GM18909 (cell line): ENCODE measurements around the gene KLRG1.

Experiments
- ATAC-seq: cut with Tn5 transposase; IDR thresholded peaks from one replicate; pipeline ENCODE4 v1.9.1; 2021; ENCODE audit warnings: mild to moderate bottlenecking; ENCODE audit not compliant: unreplicated experiment, poor library complexity

KLRG1 gene

DNA sequence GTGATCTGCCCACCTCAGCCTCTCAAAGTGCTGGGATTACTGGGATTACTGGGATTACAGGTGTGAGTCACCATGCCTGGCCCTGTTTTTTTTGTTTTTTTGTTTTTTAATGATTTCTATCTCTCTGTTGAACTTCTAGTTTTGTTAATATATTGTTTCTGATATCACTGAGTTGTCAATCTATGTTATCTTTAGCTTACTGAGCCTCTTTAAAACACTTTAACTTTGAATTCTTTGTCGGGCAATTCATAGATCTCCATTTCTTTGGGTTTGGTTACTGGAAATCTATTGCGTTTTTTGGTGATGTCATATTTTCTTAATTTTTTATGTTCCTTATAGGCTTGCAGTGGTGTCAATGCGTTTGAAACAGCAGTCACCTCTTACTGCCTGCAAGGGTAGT is 9.2 kb upstream of the KLRG1 start:
- no peak for ATAC-seq

DNA sequence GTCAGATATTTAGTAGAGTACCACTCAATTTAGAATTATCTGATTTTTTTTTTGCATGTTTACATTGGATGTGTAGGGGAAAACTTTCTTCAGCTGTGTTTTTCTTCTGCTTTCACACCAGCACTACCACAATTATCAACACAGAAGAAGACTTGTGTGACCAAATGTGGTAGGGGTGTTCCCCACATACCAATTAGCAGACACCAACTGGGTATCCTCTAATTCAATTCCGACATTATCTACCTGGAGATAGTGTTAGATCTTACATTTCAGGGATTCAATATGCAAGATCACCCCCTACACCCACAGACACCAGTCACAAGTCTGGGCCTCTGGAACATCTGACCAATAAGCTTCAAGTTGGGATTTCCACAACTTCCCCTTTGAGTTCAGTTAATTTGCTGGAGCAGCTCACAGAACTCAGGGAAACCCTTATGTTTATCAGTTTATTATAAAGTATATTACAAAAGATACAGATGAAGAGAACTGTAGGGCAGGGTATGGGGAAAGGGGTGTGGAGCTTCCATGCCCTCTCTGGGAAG is 4.1 kb upstream of the KLRG1 start:
- no peak for ATAC-seq

DNA sequence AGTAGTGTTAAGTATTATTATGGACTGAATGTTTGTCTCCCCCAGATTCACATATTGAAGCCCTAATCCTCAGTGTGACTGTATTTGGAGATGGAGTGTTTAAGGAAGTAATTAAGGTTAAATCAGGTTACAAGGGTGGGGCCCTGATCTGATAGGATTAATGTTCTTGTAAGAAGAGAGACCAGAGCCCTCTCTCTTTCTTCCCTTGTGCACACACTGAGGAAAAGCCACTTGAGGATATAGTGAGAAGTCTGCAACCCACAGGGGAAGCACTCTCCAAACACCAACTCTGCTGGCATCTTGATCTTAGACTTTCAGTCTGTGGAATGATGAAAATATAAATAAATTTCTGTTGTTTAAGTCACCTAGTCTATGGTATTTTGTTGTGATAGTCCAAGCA is 2.2 kb upstream of the KLRG1 start:
- no peak for ATAC-seq

DNA sequence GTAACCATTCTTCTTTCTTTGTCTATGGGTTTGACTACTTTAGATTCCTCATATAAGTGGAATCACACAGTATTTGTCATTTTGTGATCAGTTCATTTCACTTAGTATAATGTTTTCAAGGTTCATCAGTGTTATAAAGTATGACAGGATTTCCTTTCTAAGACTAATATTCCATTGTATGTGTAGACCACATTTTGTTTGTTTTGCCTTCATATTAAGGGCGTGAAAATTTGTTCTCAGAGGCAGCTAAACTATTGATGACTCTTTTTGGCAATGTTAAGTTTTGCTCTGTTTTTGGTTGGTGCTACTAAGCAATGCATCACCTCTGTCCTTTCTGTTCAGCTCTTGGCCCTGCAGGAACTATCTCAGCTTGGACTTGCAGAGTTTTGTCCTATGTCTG is 1.7 kb upstream of the KLRG1 start:
- ATAC-seq: no peak

DNA sequence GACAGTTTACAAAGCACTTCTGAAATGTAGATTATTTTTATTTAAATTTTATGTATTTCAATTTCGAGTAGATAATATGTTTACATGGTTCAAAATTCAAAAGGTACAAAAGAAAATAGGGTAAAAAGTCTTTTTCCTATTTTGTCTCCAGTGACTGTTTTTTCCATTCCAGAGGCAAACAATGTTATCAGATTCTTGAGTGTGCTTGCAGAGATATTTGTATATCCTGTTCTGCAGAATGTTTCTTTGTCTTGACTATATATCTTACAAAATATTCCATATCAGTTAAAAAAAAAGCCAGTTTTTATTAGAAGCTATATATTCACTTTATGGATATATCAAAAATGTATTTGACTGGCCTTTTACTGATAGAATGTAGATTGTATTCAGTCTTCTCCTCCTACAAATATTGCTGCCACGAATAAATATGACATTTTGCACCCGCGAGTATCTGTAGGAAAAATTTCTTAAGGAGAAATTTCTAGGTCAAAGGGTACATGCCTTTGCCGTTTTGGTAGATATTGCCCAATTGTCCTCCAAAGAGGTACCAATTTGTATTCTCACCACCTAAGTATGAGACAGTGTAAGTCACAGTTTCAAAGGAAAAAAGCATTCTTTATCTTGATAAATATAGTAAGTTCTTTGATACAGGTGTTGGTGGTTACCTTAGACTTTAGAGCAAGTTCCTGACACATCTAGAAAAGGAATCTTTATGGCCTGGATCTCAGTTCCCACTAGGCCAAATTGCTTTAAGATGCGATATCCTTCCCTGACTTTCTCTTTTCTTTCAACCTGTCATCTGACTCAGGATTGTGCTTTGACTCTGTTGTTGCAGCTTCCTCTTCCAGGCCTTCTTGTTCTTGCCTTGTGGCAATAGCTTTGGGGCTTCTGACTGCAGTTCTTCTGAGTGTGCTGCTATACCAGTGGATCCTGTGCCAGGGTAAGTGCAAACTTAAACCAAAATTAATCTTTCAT is 2.3 kb downstream of the KLRG1 start:
- no peak for ATAC-seq

DNA sequence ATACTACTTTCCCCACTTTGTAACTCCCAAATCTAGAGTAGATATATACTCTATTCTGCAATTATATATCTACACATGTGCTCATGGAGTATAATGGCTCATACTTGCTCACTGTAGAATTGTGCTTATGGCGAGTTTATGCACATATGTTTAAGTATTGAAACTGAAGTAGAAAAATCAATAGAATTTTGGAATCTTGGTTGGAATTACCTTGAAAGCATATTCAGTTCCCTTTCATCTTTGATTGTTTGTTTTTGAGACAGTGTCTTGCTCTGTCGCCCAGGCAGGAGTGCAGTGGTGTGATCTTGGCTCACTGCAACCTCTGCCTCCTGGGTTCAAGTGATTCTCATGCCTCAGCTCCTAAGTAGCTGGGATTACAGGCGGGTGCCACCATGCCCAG is 4.5 kb downstream of the KLRG1 start:
- no peak for ATAC-seq

DNA sequence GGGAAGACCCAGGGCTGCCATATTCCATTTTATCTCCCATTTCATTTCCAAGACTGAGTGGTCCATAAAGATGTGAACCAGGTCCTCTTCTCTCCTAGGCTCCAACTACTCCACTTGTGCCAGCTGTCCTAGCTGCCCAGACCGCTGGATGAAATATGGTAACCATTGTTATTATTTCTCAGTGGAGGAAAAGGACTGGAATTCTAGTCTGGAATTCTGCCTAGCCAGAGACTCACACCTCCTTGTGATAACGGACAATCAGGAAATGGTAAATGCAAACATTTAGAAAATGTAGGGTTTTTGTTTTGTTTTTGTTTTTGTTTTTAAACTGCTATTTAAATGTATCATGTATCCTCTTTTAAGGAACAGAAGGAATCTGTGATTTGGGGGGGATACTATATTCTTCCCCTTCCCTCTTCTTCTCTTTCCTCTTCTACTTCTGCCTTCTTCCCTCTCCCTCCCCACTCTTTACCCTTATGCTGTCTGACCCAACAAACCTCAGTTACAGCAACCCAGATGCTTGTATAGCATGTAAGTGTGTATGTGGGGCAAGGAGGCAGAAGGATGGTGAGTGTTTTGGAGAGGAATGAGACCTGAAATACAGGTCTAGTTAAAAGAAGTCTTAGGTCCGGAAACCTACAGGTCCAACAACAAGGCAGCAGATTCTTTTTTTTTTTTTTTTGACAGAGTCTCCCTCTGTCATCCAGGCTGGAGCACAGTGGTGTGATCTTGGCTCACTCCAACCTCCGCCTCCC is 5.9 kb downstream of the KLRG1 start:
- no peak for ATAC-seq

DNA sequence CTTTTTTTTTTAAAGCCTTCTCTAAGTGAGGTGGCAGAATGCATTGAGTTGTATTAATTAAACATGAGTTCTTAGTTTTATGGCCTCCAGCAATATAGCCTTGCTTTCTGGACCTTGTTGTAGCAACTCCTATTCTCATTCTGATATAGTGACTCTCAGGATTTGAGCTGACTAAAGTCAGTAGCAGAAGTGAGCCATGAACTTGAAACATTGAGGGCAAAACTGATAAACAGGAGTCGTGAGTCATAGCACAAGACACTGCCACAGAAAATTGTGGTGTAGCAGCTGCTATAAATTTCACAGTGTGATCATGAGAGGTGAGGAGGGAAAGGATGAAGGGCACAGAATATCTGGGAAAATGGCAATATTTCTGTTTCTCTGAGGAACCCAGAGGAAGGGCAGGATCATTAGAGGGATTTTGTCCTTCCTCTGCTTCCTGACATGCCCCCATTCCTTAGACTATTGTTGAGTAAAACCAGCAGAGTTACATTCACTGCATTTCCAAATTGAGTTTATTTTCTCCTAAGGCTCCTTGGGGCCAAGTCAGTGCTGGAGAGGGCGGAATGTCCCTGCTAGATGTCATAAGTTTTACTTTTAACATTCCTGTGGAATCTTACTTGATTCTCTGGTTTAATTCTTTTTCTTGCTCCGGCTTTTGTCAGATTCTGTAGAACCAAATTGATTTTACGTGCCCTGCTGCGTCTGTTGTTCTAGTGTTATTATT is 7.5 kb downstream of the KLRG1 start:
- ATAC-seq: peak; percentile 93

DNA sequence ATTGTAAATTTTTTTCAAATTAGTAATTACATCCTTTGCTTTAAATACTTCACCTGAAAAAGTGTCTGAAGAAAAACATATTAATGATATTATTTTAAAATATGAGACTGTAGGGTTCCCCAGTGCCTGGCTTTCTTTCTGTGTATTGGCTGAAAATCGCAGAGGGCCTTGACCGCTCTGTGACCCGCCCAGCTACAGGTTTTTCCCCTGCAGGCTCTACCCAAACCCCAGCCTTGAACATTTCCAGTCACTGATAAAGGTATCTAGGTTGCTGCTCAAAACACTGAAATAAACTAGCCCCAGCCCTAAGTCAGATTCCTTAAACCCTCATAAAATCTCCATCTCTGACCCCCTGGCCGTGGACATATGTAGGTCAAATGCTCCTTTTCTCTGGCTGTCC is 11.9 kb downstream of the KLRG1 start:
- no peak for ATAC-seq

DNA sequence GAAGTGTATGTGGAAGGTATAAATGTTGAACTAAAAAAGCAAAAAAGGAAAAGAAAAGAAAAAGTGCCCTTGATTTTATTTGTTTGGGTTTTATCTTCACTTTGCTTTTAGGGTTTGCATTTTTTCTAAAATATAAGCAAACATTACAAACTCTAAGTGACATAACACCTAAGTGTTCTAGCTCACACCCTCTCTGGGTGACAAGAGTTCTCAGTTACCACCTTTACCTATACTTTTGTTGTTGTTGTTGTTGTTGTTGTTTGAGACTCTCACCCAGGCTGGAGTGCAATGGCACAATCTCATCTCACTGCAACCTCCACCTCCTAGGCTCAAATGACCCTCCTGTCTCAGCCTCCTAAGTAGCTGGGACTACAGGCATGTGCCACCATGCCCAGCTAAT is 13.0 kb downstream of the KLRG1 start:
- no peak for ATAC-seq

DNA sequence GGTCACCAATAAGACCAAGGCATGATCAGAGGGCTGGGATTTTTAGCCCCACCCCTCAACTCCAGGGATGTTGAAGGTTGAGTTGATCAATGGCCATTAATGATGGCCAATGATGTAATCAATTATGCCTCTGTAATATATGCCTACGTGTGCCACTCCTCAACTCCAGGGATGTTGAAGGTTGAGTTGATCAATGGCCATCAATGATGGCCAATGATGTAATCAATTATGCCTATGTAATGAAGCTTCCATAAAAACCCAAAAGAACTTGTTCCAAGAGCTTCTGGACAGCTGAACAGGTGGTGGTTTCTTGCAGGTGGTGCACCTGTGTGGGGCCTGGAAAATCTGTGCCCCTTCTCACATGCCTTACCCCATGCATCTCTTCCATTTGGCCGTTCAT is 33.2 kb downstream of the KLRG1 start:
- no peak for ATAC-seq

DNA sequence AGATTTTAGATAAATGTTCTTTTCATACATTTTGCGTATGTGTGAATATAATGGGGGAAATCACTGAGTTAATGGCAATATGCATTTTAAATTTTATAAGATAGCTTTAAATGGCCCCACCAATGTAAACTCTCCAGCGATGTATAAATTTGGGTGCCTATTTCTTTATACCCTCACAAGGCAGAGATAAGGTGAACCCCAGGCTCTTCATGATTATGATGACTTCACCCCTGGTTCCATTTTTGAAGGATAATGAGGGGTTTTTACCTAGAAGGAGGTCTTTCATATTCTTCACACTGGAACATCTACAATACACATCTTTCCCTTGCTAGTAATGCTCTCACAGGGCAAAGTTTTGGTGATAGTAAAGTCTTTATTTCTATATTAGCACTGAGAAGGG is 35.2 kb downstream of the KLRG1 start:
- no peak for ATAC-seq

DNA sequence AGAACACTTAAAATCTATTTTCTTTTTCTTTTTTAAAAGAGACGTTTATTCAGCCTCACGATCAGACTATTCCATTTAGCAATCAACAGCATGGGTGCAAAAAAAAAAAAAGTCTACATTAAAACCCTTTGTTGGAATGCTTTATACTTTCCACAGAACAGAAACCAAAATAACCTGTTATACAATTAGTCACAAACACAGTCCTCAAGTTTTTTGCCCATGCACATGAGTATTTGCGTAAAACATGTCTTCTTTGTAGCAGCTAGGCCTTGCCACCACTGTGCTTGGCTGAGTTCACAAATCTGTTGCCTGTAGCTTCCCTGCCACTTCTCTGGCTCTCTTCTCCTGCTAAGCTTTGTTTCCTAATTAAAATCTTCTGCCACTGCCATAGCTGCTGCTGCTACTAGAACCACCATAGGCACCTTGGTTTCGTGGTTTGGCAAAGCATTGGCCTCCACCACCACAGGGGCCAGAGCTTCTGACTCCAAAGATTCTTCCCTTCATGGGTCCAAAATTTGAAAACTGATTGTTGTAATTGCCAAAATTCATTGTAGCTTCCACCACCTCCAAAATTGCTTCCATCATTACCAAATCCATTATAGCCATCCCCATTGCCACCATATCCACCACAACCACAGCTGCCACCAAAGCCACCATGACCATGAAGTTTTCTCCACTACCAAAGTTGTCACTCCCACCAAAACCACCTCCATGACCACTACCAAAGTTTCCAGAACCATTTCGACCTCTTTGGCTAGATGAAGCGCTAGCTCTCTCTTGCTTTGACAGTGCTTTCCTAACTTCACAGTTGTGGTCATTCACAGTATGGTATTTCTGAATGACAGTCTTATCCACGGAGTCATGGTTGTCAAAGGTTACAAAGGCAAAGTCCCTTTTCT is 38.1 kb downstream of the KLRG1 start:
- ATAC-seq: no peak

DNA sequence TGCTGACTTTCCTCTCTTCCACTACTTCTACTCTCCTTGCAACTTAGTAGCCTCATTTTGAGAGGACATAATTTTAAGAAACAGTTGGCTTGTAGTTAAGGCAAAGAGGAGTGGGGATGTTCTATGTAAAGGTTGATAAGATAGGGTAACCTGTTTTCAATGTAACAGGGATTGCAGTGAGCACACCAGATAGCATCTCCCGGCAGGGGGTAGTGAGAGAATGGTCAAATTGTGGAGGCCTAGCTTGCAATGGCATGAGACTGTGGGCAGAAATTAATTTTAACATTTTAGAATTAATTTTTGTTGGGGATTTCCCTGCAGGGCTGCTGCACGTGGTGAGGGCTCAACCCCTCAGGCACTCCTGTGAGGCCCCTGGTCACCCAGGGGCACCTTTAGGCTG is 41.4 kb downstream of the KLRG1 start:
- ATAC-seq: no peak

DNA sequence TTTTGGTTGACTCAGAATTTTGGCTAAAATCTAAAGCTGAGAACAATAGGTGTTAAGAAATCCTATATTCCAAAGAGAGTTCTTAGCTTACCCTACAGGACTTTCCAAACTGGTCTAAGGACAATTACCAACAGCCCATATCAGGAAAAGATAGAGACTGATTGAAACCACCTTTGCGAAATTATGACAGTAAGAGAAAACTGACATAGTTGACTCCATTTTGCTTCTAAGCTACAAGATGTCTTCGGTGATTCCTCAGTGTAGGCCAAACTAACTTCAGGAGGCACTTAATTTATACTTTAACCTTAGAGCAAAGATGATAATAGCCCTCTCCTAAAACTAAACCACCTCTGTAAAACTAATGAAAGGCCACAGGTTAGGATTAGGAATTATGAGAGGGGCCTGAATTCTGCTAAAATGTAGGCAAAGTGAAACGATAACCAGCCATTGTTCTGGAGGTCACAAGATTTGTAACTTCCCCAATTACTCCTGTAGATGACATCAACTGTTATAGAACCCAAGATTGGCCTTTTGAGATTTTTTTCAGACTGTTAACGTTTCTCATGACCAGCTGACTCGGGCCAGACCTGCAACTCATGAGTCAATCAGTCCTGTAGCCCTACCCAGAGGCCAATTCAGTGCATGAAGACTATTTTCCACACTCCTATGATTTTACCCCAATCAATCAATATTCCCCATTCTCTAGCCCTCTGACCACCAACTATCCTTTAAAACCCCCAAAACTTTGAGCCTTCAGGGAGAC is 43.0 kb downstream of the KLRG1 start:
- no peak for ATAC-seq

DNA sequence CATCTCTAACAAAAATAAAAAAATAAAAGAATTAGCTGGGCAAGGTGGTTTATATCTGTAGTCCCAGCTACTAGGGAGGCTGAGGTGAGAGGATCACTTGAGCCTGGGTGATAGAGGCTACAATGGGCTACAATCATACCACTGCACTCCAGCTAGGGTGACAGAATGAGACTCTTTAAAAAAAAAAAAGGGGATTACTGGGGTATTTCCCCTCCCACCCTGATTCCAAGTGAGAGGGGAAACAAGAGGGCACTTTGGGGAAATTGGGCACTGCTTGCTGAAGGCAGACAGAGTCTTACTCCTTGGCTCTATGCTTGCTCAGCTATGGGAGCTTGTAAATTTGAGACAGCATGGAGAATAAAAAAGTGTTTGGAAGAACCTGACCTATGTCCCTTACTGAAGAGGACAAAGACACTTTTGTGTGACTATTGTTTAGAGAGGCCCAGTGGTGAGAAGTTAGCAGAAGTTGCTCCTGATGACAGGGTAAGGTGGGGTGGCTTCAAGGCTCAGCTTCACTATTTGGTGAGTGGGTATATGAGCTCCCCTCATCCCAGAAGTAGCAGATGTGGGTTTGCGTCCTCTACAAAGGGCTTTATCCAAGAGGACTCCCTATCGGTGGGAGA is 44.0 kb downstream of the KLRG1 start:
- no peak for ATAC-seq

DNA sequence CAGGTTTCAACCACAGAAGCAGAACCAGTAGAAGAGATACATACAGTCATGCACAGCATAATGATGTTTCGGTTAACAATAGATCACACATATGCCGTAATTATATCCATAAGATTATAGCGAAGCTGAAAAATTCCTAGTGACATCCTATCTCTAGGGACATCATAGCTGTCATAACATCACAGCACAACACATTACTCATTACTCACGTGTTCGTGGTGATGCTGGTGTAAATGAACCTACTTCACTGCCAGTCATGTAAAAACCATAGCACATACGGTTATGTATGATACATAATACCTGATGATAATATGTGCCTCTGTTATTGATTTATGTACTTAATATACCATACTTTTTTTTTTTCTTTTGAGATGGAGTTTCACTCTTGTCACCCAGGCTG is 44.7 kb downstream of the KLRG1 start:
- ATAC-seq: no peak

DNA sequence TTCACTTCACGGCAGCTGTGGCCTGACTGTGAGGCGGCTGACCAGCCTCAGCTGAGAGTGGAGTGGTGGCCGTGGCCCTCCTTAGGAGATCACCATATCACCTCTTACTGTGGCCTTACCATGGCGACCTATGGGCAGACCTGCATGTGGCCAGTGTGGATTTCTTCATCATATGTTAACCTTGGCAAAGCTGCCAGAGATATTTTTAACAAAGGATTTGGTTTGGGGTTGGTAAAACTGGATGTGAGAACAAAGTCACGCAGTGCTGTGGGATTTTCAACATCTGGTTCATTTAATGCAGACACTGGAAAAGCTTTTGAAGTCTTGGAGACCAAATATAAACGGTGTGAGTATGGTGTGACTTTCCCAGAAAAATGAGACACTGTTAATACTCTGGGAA is 46.9 kb downstream of the KLRG1 start:
- no peak for ATAC-seq

DNA sequence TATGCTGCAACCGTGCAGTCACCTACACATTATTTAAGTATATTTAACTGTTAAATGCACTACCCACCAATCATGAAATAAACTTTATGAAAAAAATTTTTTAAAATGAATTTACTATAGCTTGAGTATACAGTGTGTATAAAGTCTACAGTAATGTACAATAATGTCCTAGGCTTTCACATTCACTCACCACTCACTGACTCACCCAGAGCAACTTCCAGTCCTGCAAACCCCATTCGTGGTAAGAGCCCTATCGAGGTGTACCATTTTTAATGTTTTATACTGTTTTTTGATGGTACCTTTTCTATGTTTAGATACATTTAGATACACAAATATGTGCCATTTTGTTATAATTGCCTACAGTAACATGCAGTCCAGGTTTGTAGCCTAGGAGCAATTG is 48.1 kb downstream of the KLRG1 start:
- ATAC-seq: no peak
